GM13976 (cell line): ENCODE results near the gene C6orf89.

Source experiments
- DNase-seq: peaks from one replicate; pipeline ENCODE4 v3.0.0; 2012; ENCODE audit warnings: low spot score
- CTCF ChIP-seq: IDR thresholded peaks from 2 replicates; pipeline ENCODE4 v1.5.1; 2012; ENCODE audit warnings: borderline replicate concordance, mild to moderate bottlenecking; ENCODE audit not compliant: insufficient read depth; ENCODE audit errors: extremely low read depth, missing control alignments, control extremely low read depth
- in situ Hi-C: fragments of 300-500 bp; cut with MboI; formaldehyde crosslinking; loops from one replicate; pipeline ENCODE4 v1.12.0; 2022; ENCODE audit warnings: low sequenced_read_pairs, mixed read lengths, inconsistent platforms; ENCODE audit not compliant: unreplicated experiment

C6orf89 gene

GRCh38 chr6:36970892-36971842, 85.4 kb downstream of the C6orf89 start:
- no peak for TF ChIP-seq CTCF
- DNase-seq: no peak
- in situ Hi-C loops: no loop called here

DNA sequence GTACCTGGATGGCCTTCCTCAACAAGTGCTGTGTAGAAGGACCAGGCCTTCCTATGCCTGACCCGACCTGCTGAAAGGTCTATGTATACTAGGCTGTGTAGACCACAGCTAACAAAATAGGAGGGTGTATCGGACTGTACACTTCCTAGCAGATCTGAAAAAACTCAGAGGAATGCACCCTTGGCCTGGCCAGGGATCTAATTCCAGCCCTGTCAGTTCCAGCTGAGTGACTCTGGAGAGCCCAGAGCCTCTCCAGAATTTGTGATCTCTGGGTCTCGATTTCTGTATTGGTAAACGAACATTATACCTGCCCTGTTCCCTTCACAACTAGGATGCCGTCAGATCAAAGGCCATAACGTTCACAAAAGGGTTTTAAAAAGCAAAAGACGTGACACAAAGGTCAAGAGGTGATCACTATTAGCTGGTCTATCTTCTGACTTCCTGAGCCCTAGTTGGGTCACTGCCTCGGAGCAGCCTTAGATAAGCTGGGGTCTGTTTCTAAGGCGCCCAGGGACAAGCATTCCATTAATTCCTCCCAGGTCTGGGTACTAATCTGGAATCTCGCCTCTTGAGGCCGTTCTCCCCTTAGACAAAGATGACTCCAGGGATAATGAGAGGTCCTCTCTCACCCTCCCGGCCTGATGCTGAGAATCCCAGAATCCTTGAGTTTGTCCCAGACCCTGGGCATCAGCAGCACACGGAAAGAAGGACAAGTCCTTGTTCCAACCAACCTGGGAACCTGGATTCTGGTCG, 86.3 kb downstream of the C6orf89 start:
- DNase-seq: no peak
- in situ Hi-C loops: no loop called here
- no peak for TF ChIP-seq CTCF

DNA sequence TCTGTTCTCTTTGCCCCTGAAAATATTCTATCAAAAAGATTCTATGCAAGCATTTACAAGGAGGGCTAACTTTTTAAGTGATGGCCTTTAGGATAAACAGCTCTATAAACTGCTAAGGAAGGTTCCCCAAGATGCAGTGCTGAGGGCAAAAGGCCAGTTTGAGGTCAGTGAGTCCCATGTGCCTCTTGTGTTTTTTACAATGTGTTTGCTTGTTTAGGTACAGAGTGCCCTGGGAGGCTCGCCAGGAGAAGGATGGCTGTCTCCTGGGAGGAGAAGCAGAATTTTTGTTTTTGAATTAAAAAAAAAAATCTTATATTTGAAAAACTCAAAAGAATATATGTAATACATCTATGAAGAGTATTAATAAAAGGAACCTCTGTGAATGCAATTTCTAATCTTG, 87.4 kb downstream of the C6orf89 start:
- in situ Hi-C loops: no loop called here
- DNase-seq: no peak
- no peak for TF ChIP-seq CTCF

DNA sequence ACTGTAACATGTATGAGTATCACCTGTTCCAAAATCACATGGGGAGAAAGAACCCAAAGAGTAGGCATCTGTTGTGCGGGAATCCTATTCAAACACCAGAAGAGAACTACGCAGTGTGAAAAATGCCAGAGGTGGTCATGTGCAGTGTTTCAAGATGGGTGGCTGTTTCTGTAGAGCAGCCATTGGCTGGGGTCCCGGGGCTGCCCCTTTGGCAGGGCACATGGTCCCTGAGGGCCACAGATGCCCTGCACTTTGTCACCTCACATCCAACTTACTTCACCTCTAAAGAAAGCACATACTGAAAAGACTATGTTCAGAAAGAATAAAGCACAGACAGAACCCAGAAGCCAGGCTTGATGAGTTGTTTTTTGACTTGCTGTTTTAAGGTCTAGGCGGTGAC, 87.9 kb downstream of the C6orf89 start:
- TF ChIP-seq CTCF: no peak
- no peak for DNase-seq
- in situ Hi-C loops: no loop called here

GRCh38 chr6:36975231-36976006, 89.7 kb downstream of the C6orf89 start:
- TF ChIP-seq CTCF: no peak
- in situ Hi-C loops: no loop called here
- no peak for DNase-seq

DNA sequence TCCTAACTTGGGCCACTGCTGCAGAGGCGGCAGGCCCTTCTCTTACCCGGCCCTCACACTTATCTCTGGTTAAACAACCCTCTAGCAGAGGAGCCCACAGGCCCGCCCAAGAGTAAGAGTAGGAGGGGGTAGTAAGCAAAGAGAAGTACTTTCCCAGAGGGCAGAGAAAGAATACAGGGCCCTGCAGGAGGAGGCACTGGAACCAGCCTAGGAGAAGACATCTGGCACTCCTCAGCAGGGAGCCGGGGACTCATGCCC, 90.2 kb downstream of the C6orf89 start:
- in situ Hi-C loops: no loop called here
- no peak for TF ChIP-seq CTCF
- no peak for DNase-seq
